Activated CD4-positive, alpha-beta T cell treated with anti-CD3 and anti-CD28 coated beads for 36 hours (primary cell): Measurements from ENCODE around the gene PHF21A. TPM values are rescaled to one million over a fixed set of nuclear protein-coding genes. Genes with fewer than 3 reads are reported as not detected.

Source experiments
- ATAC-seq: fragments of 200-7000 bp; cut with Tn5 transposase; one replicate; pipeline ENCODE4 v1.10.0; 2021; ENCODE audit warnings: mild to moderate bottlenecking, moderate library complexity
- CTCF ChIA-PET: fragments of 350-600 bp; sonication (Branson Sonifier 250); formaldehyde crosslinking; loops from one replicate; lab custom pipeline; 2021; ENCODE audit warnings: antibody characterized with exemption; lab: Charles Lee
- POLR2A ChIA-PET: fragments of 350-600 bp; sonication (Branson Sonifier 250); formaldehyde crosslinking; loops from one replicate; lab custom pipeline; 2021; ENCODE audit warnings: antibody characterized with exemption, inconsistent platforms; lab: Charles Lee
- DNase-seq: peaks from one replicate; pipeline ENCODE4 v3.0.0-alpha.2; 2020
- H3K27ac Mint-ChIP-seq: one replicate; pipeline ENCODE4 v1.8.0; 2021; ENCODE audit warnings: mixed read lengths
- H3K27me3 Mint-ChIP-seq: one replicate; pipeline ENCODE4 v1.8.0; 2021; ENCODE audit warnings: mixed read lengths
- H3K36me3 Mint-ChIP-seq: one replicate; pipeline ENCODE4 v1.8.0; 2021; ENCODE audit warnings: low read depth, mixed read lengths
- H3K4me1 Mint-ChIP-seq: one replicate; pipeline ENCODE4 v1.8.0; 2021; ENCODE audit warnings: mixed read lengths
- H3K4me3 Mint-ChIP-seq: one replicate; pipeline ENCODE4 v1.8.0; 2021; ENCODE audit warnings: mild to moderate bottlenecking, moderate library complexity, mixed read lengths
- H3K9me3 Mint-ChIP-seq: one replicate; pipeline ENCODE4 v1.8.0; 2021; ENCODE audit warnings: low read depth, mixed read lengths
- intact Hi-C, 2 experiments: fragments of 100-400 bp; cut with DNase I in 1 of 2; cut with micrococcal nuclease in 1 of 2; formaldehyde crosslinking; loops; one replicate each; pipeline versions ENCODE4 v1.14.2 to v1.15.1; 2022 to 2024; cut with DNase I, micrococcal nuclease
- total RNA-seq, 2 experiments: library from RNA; stranded (reverse); gene quantifications; one replicate each; pipeline ENCODE4 v1.2.3, GENCODE V29; 2021

Gene PHF21A
- total RNA-seq, 2 experiments from 2014 or later = 42.6 to 61.8 TPM

GRCh38 chr11:45960387-45961095, 160.7 kb downstream of the PHF21A start:
- DNase-seq = no peak
- H3K4me3 Mint-ChIP-seq = no peak overlapping the region
- POLR2A ChIA-PET = no interaction called here
- H3K36me3 Mint-ChIP-seq = peaks cover 16% of the 10 kb centered on the region
- CTCF ChIA-PET = interaction anchor here (1.0 to 1.7 kb wide), 2 partner anchors 46 to 106 kb away, joined by 5 read pairs; no protein-coding TSS in a partner anchor
- H3K9me3 Mint-ChIP-seq = no peaks in the 10 kb centered on the region
- no peak overlapping the region for H3K27ac Mint-ChIP-seq
- no peaks in the 10 kb centered on the region for H3K27me3 Mint-ChIP-seq
- H3K4me1 Mint-ChIP-seq = no peaks in the 10 kb centered on the region
- intact Hi-C loops = no loop called here
- ATAC-seq = no peak

DNA sequence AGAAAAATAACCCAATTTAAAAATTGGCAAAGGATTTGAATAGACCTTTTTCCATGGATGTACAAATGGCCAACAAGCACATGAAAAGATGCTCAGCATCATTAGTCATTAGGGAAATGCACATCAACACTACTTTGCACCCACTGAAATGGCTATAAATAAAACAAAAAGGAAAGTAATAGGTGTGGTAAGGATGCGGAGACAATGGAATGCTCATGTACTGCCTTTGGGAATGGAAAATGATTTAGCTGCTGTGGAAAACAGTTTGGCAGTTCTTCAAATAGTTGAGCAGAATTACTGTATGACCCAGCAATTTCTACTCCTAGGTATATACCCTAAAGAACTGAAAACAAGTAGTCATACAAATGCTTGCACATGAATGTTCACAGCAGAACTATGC, 161.4 kb downstream of the PHF21A start:
- peaks cover 21% of the 10 kb centered on the region for H3K36me3 Mint-ChIP-seq
- no peaks in the 10 kb centered on the region for H3K9me3 Mint-ChIP-seq
- H3K27ac Mint-ChIP-seq = no peak overlapping the region
- no peak for ATAC-seq
- H3K4me3 Mint-ChIP-seq = no peak overlapping the region
- no peaks in the 10 kb centered on the region for H3K4me1 Mint-ChIP-seq
- ChIA-PET CTCF (interaction anchor here (0.7 to 1.7 kb wide), 5 partner anchors 11 to 349 kb away, joined by 3 to 5 read pairs (median 4); no protein-coding TSS in a partner anchor), POLR2A (no interaction called here)
- H3K27me3 Mint-ChIP-seq = no peaks in the 10 kb centered on the region
- DNase-seq = no peak
- intact Hi-C loops = no loop called here

DNA sequence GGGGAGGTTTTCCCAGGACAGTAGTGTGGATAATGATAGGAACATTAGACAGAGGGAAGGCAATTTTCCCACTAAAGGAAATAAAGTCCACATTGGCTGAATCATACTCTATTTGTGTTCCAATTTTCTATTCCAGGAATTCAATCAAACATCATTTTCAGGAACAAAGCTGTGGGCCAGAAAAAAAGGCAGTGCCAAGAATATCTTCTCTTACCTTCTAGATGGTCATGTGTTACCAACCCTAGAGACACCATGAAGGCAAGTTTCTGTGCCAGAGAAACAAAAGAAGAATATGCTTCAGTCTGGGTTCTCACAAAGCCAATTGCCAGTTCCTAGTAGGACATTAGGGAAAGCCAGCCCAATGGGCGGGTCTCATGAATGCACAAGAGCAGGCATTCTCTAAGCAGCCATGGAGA, 171.3 kb downstream of the PHF21A start:
- no peaks in the 10 kb centered on the region for H3K4me1 Mint-ChIP-seq
- H3K36me3 Mint-ChIP-seq = peaks cover 18% of the 10 kb centered on the region
- DNase-seq = no peak
- no peaks in the 10 kb centered on the region for H3K27me3 Mint-ChIP-seq
- ATAC-seq = no peak
- intact Hi-C loops = no loop called here
- ChIA-PET CTCF (interaction anchor here (0.6 to 3.0 kb wide), 4 partner anchors 15 to 610 kb away, joined by 3 to 24 read pairs (median 4); no protein-coding TSS in a partner anchor), POLR2A (no interaction called here)
- H3K9me3 Mint-ChIP-seq = no peaks in the 10 kb centered on the region
- H3K4me3 Mint-ChIP-seq = no peak overlapping the region
- no peak overlapping the region for H3K27ac Mint-ChIP-seq

DNA sequence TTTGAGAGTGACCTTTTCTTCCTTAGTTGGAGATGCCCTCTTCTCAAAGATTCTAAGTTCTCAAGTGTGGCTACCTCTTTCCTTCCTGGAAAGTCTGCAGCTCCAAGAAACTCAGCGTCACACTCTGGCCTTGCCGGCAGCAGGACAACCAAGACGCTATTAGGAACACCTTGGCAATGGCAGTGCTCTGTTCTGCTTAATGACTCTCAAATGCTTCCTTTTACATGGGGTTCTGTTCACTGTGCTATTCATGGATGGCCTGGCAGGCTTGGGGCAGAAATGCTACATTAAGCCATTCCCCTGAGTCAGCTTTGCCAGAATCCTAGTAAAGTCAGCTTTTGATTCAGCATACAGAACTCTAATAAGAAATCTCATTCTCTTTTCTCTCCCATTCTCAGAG, 172.9 kb downstream of the PHF21A start:
- intact Hi-C loops = no loop called here
- Mint-ChIP-seq H3K36me3 (peaks cover 18% of the 10 kb centered on the region), H3K4me1 (no peaks in the 10 kb centered on the region), H3K27ac (peak overlapping the region; percentile 61), H3K4me3 (no peak overlapping the region), H3K27me3 (no peaks in the 10 kb centered on the region), H3K9me3 (no peaks in the 10 kb centered on the region)
- DNase-seq = no peak
- no peak for ATAC-seq
- ChIA-PET POLR2A (no interaction called here), CTCF (interaction anchor here (0.8 to 1.0 kb wide), 3 partner anchors 11 to 58 kb away, joined by 3 to 4 read pairs (median 4); no protein-coding TSS in a partner anchor)

- no peak overlapping the region for H3K4me3 Mint-ChIP-seq
- no peaks in the 10 kb centered on the region for H3K27me3 Mint-ChIP-seq
- no peaks in the 10 kb centered on the region for H3K9me3 Mint-ChIP-seq
- ChIA-PET POLR2A (no interaction called here), CTCF (interaction anchor here (0.8 to 1.0 kb wide), 3 partner anchors 11 to 59 kb away, joined by 3 to 4 read pairs (median 4); no protein-coding TSS in a partner anchor)
- H3K27ac Mint-ChIP-seq = no peak overlapping the region
- no peaks in the 10 kb centered on the region for H3K4me1 Mint-ChIP-seq
- ATAC-seq (no peak), DNase-seq (no peak)
- intact Hi-C loops = no loop called here
- peaks cover 16% of the 10 kb centered on the region for H3K36me3 Mint-ChIP-seq
These were observed 173.4 kb downstream of the PHF21A start for GRCh38 chr11:45947885-45948284.

- H3K4me1 Mint-ChIP-seq = peaks cover 2% of the 10 kb centered on the region
These were observed 175.8 kb downstream of the PHF21A start for GRCh38 chr11:45945397-45945999.

DNA sequence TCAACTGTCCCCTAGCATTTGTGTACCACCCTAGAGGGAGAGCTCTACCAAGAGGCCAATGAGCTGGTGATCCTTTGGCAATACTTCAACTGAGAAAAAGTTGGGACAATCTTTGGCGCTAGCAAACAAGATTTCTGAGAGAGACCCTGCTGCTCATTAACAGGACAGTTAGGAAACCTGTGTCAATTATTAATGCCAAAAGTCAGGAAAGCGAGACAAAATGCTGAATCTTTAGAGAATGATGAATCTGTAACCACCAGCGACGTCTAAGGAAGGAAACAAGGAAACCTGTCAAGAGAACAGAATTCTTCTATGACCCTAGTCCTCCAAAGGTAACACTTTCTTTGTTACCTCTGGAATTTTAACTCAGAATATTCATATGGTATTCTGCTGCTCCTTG, 178.9 kb downstream of the PHF21A start:
- H3K4me3 Mint-ChIP-seq = no peak overlapping the region
- intact Hi-C loops = no loop called here
- no peaks in the 10 kb centered on the region for H3K27me3 Mint-ChIP-seq
- H3K9me3 Mint-ChIP-seq = no peaks in the 10 kb centered on the region
- DNase-seq (no peak), ATAC-seq (no peak)
- POLR2A ChIA-PET = no interaction called here
- CTCF ChIA-PET = interaction anchor here (1.0 to 2.6 kb wide), 5 partner anchors 10 to 553 kb away, joined by 3 to 14 read pairs (median 5); no protein-coding TSS in a partner anchor
- no peak overlapping the region for H3K27ac Mint-ChIP-seq
- H3K4me1 Mint-ChIP-seq = peaks cover 2% of the 10 kb centered on the region
- H3K36me3 Mint-ChIP-seq = peaks cover 12% of the 10 kb centered on the region

More at GRCh38 chr11:45945397-45945999, 175.8 kb downstream of the PHF21A start:
- POLR2A ChIA-PET = no interaction called here
- DNase-seq (no peak), ATAC-seq (no peak)
- Mint-ChIP-seq H3K4me3 (no peak overlapping the region), H3K9me3 (no peaks in the 10 kb centered on the region), H3K36me3 (peaks cover 14% of the 10 kb centered on the region), H3K27me3 (no peaks in the 10 kb centered on the region), H3K27ac (no peak overlapping the region)
- CTCF ChIA-PET = interaction anchor here (1.4 kb wide), 1 partner anchor 21 kb away, joined by 4 read pairs; no protein-coding TSS in a partner anchor
- intact Hi-C loops = no loop called here

DNA sequence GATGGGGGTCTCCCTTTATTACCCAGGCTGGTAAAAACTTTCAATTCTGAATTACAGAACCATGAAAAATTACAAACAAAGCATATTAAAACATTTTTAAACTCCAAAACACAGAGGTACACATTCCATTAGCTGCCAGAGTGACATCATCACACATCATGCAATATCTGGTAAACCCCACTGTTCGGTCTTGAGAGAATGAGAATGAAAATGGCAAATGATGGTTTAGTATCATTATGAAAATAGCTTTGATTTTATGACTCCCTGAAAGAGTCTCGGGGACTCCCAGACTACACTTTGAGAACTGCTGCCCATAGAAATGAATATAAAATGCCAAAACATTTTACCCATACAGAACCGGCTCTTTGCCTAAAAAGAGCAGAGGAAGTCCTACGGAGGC, 180.0 kb downstream of the PHF21A start:
- Mint-ChIP-seq H3K27me3 (no peaks in the 10 kb centered on the region), H3K36me3 (peaks cover 17% of the 10 kb centered on the region), H3K4me1 (peaks cover 2% of the 10 kb centered on the region), H3K27ac (peak overlapping the region; percentile 63), H3K9me3 (no peaks in the 10 kb centered on the region), H3K4me3 (no peak overlapping the region)
- intact Hi-C loops = no loop called here
- ATAC-seq = peak; percentile 85
- ChIA-PET POLR2A (interaction anchor here (0.5 to 0.7 kb wide), 2 partner anchors 18 to 40 kb away, joined by 3 read pairs; no protein-coding TSS in a partner anchor), CTCF (interaction anchor here (0.6 to 2.6 kb wide), 5 partner anchors 11 to 549 kb away, joined by 3 to 14 read pairs (median 4); no protein-coding TSS in a partner anchor)
- no peak for DNase-seq

DNA sequence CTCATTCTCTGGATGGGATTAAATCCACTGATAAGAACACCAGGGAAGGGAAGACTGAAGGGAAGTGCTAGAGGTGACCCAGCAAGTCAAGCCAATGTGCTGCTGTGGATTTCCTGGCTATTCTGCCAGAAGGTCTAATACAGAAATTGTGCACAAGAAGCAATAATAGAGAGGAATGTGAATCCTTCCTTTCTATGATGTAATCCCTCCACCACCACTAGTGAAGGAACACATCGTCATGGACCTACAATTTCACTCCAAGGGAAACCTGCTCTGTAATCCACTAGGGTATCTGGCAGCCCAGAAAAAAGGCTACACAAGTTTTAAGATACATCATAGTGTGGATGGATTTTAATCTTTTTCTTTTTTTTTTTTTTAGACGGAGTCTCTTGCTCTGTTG, 181.4 kb downstream of the PHF21A start:
- ChIA-PET POLR2A (no interaction called here), CTCF (interaction anchor here (0.6 to 0.7 kb wide), 2 partner anchors 58 to 63 kb away, joined by 3 read pairs; no protein-coding TSS in a partner anchor)
- DNase-seq (no peak), ATAC-seq (no peak)
- H3K36me3 Mint-ChIP-seq = peaks cover 10% of the 10 kb centered on the region
- peaks cover 2% of the 10 kb centered on the region for H3K4me1 Mint-ChIP-seq
- H3K9me3 Mint-ChIP-seq = no peaks in the 10 kb centered on the region
- intact Hi-C loops = no loop called here
- no peak overlapping the region for H3K27ac Mint-ChIP-seq
- H3K27me3 Mint-ChIP-seq = no peaks in the 10 kb centered on the region
- no peak overlapping the region for H3K4me3 Mint-ChIP-seq

DNA sequence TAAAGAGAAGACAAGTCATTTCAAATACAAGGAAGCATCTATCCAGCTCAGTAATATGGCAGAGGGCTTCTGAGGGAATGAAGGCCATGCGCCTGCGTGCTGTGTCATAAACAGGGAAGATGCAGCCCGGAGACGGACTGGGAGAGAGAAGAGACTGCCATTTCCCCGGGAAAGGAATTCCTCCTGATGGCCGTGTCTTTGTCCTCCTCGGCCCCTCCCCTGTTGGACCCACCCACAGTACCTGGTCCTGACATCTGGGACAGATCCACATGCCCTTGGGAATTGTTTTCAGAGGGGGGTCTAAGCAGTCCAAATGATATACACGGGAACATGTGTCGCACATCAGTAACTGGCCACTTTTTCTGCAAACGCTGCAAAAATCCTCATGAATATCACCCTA, 183.3 kb downstream of the PHF21A start:
- intact Hi-C loops = no loop called here
- CTCF ChIA-PET = no interaction called here
- DNase-seq (no peak), ATAC-seq (no peak)
- POLR2A ChIA-PET = no interaction called here
- Mint-ChIP-seq H3K27ac (no peak overlapping the region), H3K4me3 (no peak overlapping the region), H3K9me3 (no peaks in the 10 kb centered on the region), H3K4me1 (peaks cover 2% of the 10 kb centered on the region), H3K27me3 (no peaks in the 10 kb centered on the region), H3K36me3 (peaks cover 13% of the 10 kb centered on the region)

DNA sequence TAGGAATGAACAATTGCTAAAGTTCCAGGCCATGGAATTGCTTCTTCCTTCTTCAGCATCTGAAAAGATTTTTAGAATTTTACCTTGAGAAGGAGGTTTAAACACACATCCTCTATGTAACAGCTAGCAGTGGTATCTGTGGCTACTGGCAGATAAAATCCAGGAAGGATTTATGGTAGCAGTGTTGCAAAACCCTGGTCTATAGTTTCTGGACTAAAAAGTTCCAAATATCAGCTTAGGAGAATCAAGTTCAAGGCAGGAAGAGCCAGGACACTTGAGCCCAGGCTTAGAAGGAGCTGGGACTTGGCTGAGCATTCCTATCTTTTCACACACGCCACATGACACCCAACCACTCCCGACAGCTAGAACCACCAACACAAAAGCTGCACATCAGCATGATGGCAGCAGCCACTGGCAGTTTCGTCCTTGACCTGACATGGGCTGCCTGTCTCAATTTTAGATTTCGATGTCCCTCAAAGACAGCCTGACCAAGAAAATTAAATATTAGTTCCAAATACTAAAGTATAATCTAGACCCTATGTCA, 184.7 kb downstream of the PHF21A start:
- Mint-ChIP-seq H3K27ac (no peak overlapping the region), H3K4me3 (no peak overlapping the region), H3K27me3 (no peaks in the 10 kb centered on the region), H3K4me1 (peaks cover 3% of the 10 kb centered on the region), H3K9me3 (no peaks in the 10 kb centered on the region), H3K36me3 (peaks cover 13% of the 10 kb centered on the region)
- ChIA-PET CTCF (no interaction called here), POLR2A (no interaction called here)
- no peak for ATAC-seq
- no peak for DNase-seq
- intact Hi-C loops = no loop called here
